NOMO-1 treated with dmso at 0.1 percent for 144 hours (cell line): ENCODE data around the gene HSPA1L.

Source experiments
- DNase-seq: peaks from one replicate; lab custom pipeline; 2025; ENCODE audit not compliant: unreplicated experiment; lab: John Stamatoyannopoulos, UW

HSPA1L gene

DNA sequence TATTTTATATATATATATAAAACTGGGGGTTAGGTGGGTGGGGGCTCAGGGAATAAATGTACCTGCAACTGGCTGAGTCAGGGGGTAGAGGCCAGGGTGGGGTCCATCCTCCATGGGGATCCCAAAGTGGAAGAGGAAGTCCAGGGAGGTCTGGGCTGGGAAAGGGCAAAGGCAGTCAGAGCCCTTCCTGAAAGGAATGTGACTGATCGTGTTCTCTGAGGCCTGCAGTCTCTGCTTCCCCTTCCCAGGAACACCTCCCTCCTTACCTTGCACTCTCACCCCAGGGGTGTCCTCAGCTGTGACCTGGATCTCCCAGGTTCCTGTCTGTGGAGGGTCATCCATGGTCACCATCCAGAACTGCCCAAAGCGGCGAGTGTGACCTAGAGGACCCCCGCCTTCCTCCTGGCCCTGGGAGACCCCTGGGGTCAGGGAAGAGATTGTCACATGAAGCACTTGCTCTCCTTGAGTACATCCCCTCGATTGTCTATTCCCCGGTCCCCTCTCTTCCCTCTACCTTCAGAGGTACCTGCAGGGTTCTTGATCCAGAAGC lies 47.9 kb downstream of the HSPA1L start:
- DNase-seq: no peak

DNA sequence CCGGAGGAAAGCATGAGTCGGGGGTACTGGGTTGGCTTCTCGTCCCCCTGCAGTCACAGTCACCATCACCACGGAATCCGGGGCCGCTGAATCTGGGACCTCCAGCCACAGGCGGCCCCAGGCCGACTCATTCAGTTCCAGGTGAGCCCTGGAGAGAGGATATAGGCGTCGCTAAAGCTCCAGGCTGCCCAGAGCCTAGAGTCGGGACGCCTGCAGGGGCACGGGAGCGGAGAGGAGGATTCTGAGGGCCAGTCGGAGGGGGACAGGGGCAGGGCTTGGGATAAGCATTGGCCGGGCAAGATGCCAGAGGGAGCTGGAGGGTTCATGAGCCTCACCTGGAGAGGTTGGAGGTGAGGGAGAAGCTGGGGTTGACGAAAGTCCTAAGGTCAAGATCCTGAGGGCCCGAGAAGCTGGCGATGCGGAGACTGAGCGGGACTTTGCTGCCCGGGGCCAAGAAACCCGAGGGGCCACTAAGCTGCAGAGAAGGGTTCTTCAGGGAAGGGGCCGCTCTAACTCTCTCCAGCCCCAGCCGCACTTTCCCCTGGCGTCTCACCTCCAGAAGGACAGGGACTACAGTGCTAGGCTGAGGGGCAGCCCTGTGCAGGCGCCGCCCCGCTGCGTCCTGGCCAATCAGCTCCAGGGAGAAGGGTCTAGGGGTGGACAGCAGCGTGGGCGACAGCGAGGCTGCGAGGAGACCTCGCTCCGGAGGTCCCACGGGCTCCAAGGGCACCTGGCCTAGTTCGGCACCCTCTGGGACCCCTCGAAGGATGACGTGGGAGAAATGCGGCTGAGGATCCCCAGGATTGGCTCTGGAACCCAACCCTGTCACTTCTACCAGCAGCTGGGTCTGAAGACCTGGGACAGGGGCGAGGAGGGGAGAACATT lies 48.9 kb downstream of the HSPA1L start:
- no peak for DNase-seq

DNA sequence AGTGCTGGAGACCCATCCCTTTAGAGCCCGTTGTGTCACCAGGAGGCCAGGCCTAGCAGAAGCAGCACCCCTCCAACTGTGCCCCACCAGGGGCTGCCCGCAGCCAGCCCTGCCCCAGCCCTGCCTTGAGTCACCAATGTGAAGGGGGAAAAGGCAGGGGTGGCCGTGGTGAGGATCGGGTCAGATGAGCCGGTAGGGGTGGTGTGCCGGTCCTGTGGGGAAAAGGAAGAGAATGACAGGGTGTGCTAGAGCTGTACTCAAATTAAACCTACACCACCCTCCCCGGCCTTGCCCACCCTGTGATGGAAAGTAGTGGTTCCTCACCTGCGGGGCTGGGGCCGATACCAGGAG lies 49.5 kb downstream of the HSPA1L start:
- DNase-seq: no peak

DNA sequence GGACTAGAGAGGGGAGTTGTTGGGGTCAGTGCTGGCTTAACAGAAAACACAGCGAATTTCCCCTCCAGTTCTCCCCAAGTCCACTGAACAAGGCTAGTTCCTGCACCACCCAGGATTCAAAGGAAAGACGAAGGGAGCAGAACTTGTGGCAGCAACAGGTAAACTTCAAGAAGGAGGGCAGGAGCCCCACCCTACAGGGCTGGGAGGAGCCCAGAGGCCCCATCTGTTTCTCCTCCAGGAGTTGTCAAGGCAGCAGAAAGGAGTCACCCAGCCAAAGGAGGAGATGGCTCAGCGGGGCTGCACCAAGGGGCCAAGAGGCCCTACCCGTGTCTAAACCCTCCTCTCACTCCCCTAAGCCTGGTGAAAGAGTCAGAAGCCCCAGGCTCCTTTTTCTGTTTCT lies 50.9 kb downstream of the HSPA1L start:
- DNase-seq: no peak

DNA sequence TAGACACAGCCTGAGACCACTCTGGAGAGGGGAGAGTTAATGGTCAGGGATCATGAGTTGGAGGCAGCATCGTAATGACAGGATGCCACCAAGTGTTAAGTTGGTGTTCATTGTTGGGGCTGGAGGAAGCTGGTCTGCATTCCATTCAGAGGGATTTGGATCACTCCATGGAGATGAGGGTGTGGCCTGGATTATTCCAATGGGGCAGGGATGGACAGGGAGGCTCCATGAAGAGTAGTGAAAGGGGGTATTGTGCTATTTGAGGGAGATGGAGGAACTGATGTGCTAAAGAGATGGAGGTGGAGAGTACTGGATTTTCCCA lies 51.5 kb downstream of the HSPA1L start:
- DNase-seq: no peak

DNA sequence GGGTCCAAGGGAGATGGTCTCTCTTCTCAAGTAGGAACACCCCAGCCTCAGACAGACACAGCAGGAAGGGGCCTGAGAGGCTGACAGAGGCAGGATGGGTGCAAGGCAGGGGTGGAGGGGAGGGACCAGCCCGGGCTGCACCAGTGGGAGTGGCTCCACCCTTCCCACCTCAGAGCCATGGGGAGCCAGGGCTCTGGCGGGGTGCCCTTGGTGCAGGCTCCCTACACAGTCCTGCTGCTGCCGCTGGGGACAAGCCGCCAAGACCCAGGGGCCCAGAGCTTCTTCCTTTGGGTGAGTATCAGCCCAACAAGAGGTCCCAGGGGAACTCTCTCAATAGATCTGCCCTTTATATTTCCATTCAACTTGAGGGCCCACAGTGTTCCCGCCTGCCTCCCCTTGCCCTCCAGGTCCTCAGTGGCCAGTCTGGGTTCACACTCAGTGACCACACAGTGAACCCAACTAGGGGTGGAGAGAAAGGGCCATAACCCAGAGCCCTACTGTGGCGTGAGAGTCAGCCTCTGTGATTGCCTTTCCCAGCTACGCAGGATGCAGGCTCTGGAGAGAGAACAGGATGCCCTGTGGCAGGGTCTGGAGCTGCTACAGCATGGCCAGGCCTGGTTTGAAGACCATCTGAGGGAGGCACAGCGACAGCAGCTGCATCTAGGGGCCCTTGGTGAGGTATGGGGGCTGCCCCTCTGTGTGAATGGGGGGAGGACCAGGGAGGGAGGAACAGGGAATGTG lies 52.0 kb downstream of the HSPA1L start:
- DNase-seq: no peak

DNA sequence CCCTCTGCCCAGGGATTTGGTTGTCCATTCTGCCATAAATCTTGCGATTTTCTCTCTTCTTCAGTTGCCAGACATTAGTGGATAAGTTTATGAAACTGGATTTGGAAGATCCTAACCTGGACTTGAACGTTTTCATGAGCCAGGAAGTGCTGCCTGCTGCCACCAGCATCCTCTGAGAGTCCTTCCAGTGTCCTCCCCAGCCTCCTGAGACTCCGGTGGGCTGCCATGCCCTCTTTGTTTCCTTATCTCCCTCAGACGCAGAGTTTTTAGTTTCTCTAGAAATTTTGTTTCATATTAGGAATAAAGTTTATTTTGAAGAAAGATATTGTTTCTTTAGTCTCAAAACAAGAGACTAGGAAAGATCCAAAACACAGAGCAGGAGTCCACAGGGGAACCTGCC lies 52.7 kb downstream of the HSPA1L start, which contains the start of gene SAPCD1:
Gene SAPCD1 (plus strand): TSS at position 301 of the 400 bp plus-strand sequence. CDS start 399 bp downstream, outside the sequence.
- no peak for DNase-seq

GRCh38 chr6:31761343-31761742 lies 53.7 kb downstream of the HSPA1L start:
- no peak for DNase-seq

DNA sequence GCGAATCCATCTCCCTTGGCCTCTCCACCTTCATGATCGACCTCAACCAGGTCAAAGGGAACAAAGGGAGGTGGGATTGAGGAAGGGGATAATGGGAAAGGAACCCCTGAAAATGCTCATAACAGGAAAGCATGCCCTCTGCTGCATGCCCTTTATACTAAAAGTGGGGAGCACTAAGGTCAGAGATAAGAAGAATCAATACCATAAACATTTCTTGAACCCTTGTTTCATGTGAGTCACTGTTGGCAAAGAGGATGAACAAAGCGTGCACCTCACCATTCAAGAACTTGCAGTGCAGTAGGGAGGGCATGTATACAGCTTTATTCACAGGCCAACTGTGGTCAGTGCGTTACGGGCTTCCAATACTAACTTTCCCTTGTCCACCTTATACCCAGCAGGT lies 54.3 kb downstream of the HSPA1L start:
- DNase-seq: no peak
